Measurements from ENCODE around the gene GSK3B.

The GSK3B gene

DNA sequence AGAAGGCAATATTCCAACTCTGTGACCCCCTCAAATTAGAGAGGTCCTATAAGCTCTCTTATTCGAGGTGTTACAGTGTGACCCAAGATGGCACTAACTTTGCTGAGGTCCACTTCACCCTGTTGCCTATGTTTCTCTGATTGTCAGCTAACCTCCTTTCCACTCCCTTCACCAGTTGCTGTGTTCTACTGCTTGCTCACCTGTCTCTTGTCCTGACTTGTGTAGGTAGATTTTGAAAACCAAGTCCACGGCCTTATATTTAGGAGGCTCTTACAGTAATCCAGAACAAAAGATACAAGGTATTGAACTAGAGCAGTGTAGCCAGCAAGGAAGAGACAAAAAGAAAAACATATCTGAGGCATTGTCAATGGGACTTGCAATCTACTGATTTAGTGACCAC, 20.1 kb upstream of the GSK3B start:
- no peaks in the 10 kb centered on the region for H3K9me3 ChIP-seq (replicated peaks in 1 of 2; ENCODE audit: control insufficient read depth in 2 of 2, insufficient read depth in 1 of 2, low read depth in 1 of 2, low read length in 2 of 2)
- no peak overlapping the region for H2AFZ ChIP-seq (ENCODE audit: low read length)
- no peak overlapping the region for H3K4me3 ChIP-seq (ENCODE audit: low read length in 2 of 2)
- H3K4me1 ChIP-seq (ENCODE audit: control insufficient read depth in 2 of 2, insufficient read depth in 1 of 2, low read depth in 1 of 2, low read length in 2 of 2): no peaks in the 10 kb centered on the region
- no peaks in the 10 kb centered on the region for H3K27me3 ChIP-seq (ENCODE audit: control insufficient read depth in 3 of 3, insufficient read depth in 3 of 3, low read depth in 1 of 3, low read length in 3 of 3)
- no peak overlapping the region for H4K8ac ChIP-seq (ENCODE audit: low read depth, low read length)
- no peak for DNase-seq (ENCODE audit: low spot score)
- H3K23ac ChIP-seq (ENCODE audit: low read depth, low read length, poor library complexity): no peak overlapping the region
- no peak overlapping the region for H2AK5ac ChIP-seq (ENCODE audit: low read depth, low read length)
- no peak overlapping the region for H4K91ac ChIP-seq (ENCODE audit: low read depth, low read length, poor library complexity)
- H2BK12ac ChIP-seq (ENCODE audit: low read length): no peak overlapping the region
- no peak overlapping the region for H3K14ac ChIP-seq (ENCODE audit: low read length)
- H3K4ac ChIP-seq (ENCODE audit: low read length): no peak overlapping the region
- H3K27ac ChIP-seq (replicated peaks; ENCODE audit: low read length): no peak overlapping the region
- H3K9ac ChIP-seq (ENCODE audit: low read depth, low read length, poor library complexity): no peak overlapping the region
- no peak overlapping the region for H3K4me2 ChIP-seq (ENCODE audit: insufficient read depth, low read length, poor library complexity, severe bottlenecking)
- no peak overlapping the region for H2BK120ac ChIP-seq (ENCODE audit: low read depth, low read length)
- H2BK5ac ChIP-seq (ENCODE audit: low read length): no peak overlapping the region
- no peak overlapping the region for H3K18ac ChIP-seq (ENCODE audit: low read length)
- no peaks in the 10 kb centered on the region for H3K79me1 ChIP-seq (ENCODE audit: low read depth, low read length)
- WGBS, 2 donors (ENCODE audit: extremely low coverage in 2 of 2, insufficient read length in 2 of 2, insufficient replicate concordance in 1 of 2): no CpG with 5 or more reads among the region's 2 CpGs
- H3K36me3 ChIP-seq (replicated peaks in 1 of 2; ENCODE audit: control insufficient read depth in 2 of 2, insufficient read depth in 2 of 2, low read length in 2 of 2): no peaks in the 10 kb centered on the region
- no peak overlapping the region for H2BK15ac ChIP-seq (ENCODE audit: low read length)

DNA sequence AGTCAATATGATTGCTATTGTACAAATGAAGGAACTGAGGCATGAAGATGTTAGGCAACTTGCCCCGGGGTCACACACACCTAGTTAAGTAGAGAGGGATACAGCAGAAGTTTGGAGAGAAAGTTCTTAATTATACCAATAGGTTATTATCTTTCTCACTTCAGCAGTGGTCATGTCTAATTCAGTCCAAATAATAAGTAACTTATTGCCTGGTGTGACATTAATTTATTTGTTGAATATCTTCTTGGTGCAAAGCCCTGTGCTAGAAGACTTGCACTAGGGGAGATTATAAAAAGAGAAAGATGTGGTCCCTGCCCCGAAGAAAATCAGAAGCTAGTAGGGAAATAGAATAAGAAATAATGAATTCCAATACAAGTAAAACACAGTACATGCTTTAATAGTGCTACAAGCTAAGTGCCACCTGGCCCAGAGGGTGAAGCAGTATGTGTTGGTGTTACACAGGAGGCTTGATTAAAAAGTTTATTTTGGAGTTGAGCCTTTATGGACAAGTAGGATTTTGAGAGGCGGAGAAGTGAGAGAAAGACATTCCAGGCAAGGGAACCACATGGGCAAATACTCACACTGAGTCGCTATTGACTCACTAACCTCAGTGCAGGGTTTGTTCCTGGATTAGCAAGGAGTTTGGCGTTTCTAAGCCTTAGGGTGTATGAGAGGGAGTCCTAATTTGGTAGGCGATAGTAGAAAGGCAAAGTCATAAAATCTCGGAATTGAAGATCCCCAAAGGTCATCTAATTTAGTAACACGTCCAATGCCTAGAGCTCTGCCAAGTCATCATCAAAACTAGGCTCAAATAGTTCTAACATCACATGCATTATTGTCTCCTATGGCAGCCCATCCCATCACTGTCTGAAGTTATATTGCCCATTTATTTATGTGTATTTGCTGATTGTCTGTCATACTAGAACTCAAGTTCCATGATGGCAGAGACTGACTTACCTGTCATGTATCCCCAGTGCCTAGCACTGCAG, 19.2 kb upstream of the GSK3B start:
- no peak overlapping the region for H2AFZ ChIP-seq (ENCODE audit: low read length)
- no peak overlapping the region for H4K8ac ChIP-seq (ENCODE audit: low read depth, low read length)
- H2BK120ac ChIP-seq (ENCODE audit: low read depth, low read length): no peak overlapping the region
- H2BK5ac ChIP-seq (ENCODE audit: low read length): no peak overlapping the region
- no peak overlapping the region for H3K14ac ChIP-seq (ENCODE audit: low read length)
- WGBS, 2 donors (ENCODE audit: extremely low coverage in 2 of 2, insufficient read length in 2 of 2, insufficient replicate concordance in 1 of 2): no CpG with 5 or more reads among the region's 8 CpGs
- H3K4me3 ChIP-seq (ENCODE audit: low read length in 2 of 2): no peak overlapping the region
- H4K91ac ChIP-seq (ENCODE audit: low read depth, low read length, poor library complexity): no peak overlapping the region
- H3K4ac ChIP-seq (ENCODE audit: low read length): no peak overlapping the region
- H3K4me2 ChIP-seq (ENCODE audit: insufficient read depth, low read length, poor library complexity, severe bottlenecking): no peak overlapping the region
- no peaks in the 10 kb centered on the region for H3K36me3 ChIP-seq (replicated peaks in 1 of 2; ENCODE audit: control insufficient read depth in 2 of 2, insufficient read depth in 2 of 2, low read length in 2 of 2)
- no peak overlapping the region for H3K9ac ChIP-seq (ENCODE audit: low read depth, low read length, poor library complexity)
- H3K27ac ChIP-seq (replicated peaks; ENCODE audit: low read length): no peak overlapping the region
- H3K4me1 ChIP-seq (ENCODE audit: control insufficient read depth in 2 of 2, insufficient read depth in 1 of 2, low read depth in 1 of 2, low read length in 2 of 2): no peaks in the 10 kb centered on the region
- DNase-seq (ENCODE audit: low spot score): no peak
- H2AK5ac ChIP-seq (ENCODE audit: low read depth, low read length): no peak overlapping the region
- no peak overlapping the region for H3K18ac ChIP-seq (ENCODE audit: low read length)
- no peak overlapping the region for H2BK12ac ChIP-seq (ENCODE audit: low read length)
- H2BK15ac ChIP-seq (ENCODE audit: low read length): no peak overlapping the region
- no peaks in the 10 kb centered on the region for H3K27me3 ChIP-seq (ENCODE audit: control insufficient read depth in 3 of 3, insufficient read depth in 3 of 3, low read depth in 1 of 3, low read length in 3 of 3)
- no peak overlapping the region for H3K23ac ChIP-seq (ENCODE audit: low read depth, low read length, poor library complexity)
- no peaks in the 10 kb centered on the region for H3K79me1 ChIP-seq (ENCODE audit: low read depth, low read length)
- no peaks in the 10 kb centered on the region for H3K9me3 ChIP-seq (replicated peaks in 1 of 2; ENCODE audit: control insufficient read depth in 2 of 2, insufficient read depth in 1 of 2, low read depth in 1 of 2, low read length in 2 of 2)

DNA sequence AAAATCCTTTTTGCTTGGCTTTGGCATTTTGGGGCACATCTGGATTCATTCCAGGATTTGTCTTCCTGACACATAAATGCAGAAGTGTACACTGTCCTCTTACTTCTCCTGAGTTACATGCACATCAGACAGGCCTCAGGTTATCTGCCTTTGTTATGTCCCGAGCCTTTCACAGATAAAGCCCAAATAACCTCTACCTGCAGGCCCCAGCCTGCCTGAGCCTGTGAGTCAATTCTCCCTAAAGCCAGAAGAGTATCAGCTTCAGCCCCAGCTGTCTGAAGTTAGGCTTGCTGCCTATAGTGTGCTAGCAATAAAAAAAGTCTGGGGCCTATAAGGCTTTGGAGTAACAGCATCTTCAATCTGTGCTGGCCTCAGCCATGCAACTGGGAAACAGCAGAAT, 17.7 kb upstream of the GSK3B start:
- H3K27ac ChIP-seq (replicated peaks; ENCODE audit: low read length): no peak overlapping the region
- H2AFZ ChIP-seq (ENCODE audit: low read length): no peak overlapping the region
- H4K8ac ChIP-seq (ENCODE audit: low read depth, low read length): no peak overlapping the region
- H2BK5ac ChIP-seq (ENCODE audit: low read length): no peak overlapping the region
- H3K27me3 ChIP-seq (ENCODE audit: control insufficient read depth in 3 of 3, insufficient read depth in 3 of 3, low read depth in 1 of 3, low read length in 3 of 3): no peaks in the 10 kb centered on the region
- H3K23ac ChIP-seq (ENCODE audit: low read depth, low read length, poor library complexity): no peak overlapping the region
- H3K4ac ChIP-seq (ENCODE audit: low read length): no peak overlapping the region
- DNase-seq (ENCODE audit: low spot score): no peak
- H3K9ac ChIP-seq (ENCODE audit: low read depth, low read length, poor library complexity): no peak overlapping the region
- H2BK15ac ChIP-seq (ENCODE audit: low read length): no peak overlapping the region
- H3K36me3 ChIP-seq (replicated peaks in 1 of 2; ENCODE audit: control insufficient read depth in 2 of 2, insufficient read depth in 2 of 2, low read length in 2 of 2): no peaks in the 10 kb centered on the region
- H2BK120ac ChIP-seq (ENCODE audit: low read depth, low read length): no peak overlapping the region
- no peaks in the 10 kb centered on the region for H3K4me1 ChIP-seq (ENCODE audit: control insufficient read depth in 2 of 2, insufficient read depth in 1 of 2, low read depth in 1 of 2, low read length in 2 of 2)
- H4K91ac ChIP-seq (ENCODE audit: low read depth, low read length, poor library complexity): no peak overlapping the region
- no peaks in the 10 kb centered on the region for H3K79me1 ChIP-seq (ENCODE audit: low read depth, low read length)
- no CpG with 5 or more reads among the region's 1 CpG for WGBS, 2 donors (ENCODE audit: extremely low coverage in 2 of 2, insufficient read length in 2 of 2, insufficient replicate concordance in 1 of 2)
- no peak overlapping the region for H3K4me2 ChIP-seq (ENCODE audit: insufficient read depth, low read length, poor library complexity, severe bottlenecking)
- H3K9me3 ChIP-seq (replicated peaks in 1 of 2; ENCODE audit: control insufficient read depth in 2 of 2, insufficient read depth in 1 of 2, low read depth in 1 of 2, low read length in 2 of 2): no peaks in the 10 kb centered on the region
- no peak overlapping the region for H3K4me3 ChIP-seq (ENCODE audit: low read length in 2 of 2)
- no peak overlapping the region for H2BK12ac ChIP-seq (ENCODE audit: low read length)
- no peak overlapping the region for H3K14ac ChIP-seq (ENCODE audit: low read length)
- H3K18ac ChIP-seq (ENCODE audit: low read length): no peak overlapping the region
- no peak overlapping the region for H2AK5ac ChIP-seq (ENCODE audit: low read depth, low read length)

DNA sequence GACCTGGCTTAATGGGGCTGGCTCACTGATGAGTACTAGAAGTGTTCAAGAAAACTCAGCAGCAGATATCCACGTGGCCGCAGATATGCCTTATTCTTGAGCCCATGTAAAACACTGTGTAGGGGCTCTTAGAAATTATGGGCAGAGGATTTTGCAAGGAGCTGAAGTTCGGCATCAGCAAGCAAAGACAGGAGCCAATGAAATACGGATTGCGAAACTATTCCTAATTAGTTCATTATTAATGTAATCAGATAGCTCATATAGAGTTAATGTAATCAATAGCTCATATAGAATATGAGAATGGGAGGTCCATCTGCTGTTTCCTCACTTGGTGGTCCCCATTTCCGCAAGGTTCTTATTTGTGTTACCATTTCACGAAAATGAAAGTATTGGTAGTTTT, 9.0 kb upstream of the GSK3B start:
- no peak overlapping the region for H2BK5ac ChIP-seq (ENCODE audit: low read length)
- H3K79me1 ChIP-seq (ENCODE audit: low read depth, low read length): peaks cover 4% of the 10 kb centered on the region
- H3K4me3 ChIP-seq (ENCODE audit: low read length in 2 of 2): no peak overlapping the region
- peaks cover 0 to 46% of the 10 kb centered on the region in 2 donors for H3K36me3 ChIP-seq (replicated peaks in 1 of 2; ENCODE audit: control insufficient read depth in 2 of 2, insufficient read depth in 2 of 2, low read length in 2 of 2)
- no peak overlapping the region for H2BK12ac ChIP-seq (ENCODE audit: low read length)
- no peaks in the 10 kb centered on the region for H3K9me3 ChIP-seq (replicated peaks in 1 of 2; ENCODE audit: control insufficient read depth in 2 of 2, insufficient read depth in 1 of 2, low read depth in 1 of 2, low read length in 2 of 2)
- H3K27ac ChIP-seq (replicated peaks; ENCODE audit: low read length): no peak overlapping the region
- no peaks in the 10 kb centered on the region for H3K4me1 ChIP-seq (ENCODE audit: control insufficient read depth in 2 of 2, insufficient read depth in 1 of 2, low read depth in 1 of 2, low read length in 2 of 2)
- no peak overlapping the region for H4K8ac ChIP-seq (ENCODE audit: low read depth, low read length)
- no peak overlapping the region for H2AK5ac ChIP-seq (ENCODE audit: low read depth, low read length)
- no peak overlapping the region for H3K4ac ChIP-seq (ENCODE audit: low read length)
- H3K23ac ChIP-seq (ENCODE audit: low read depth, low read length, poor library complexity): no peak overlapping the region
- H4K91ac ChIP-seq (ENCODE audit: low read depth, low read length, poor library complexity): no peak overlapping the region
- WGBS, 2 donors (ENCODE audit: extremely low coverage in 2 of 2, insufficient read length in 2 of 2, insufficient replicate concordance in 1 of 2): no CpG with 5 or more reads among the region's 7 CpGs
- H3K14ac ChIP-seq (ENCODE audit: low read length): no peak overlapping the region
- no peak overlapping the region for H3K18ac ChIP-seq (ENCODE audit: low read length)
- no peak overlapping the region for H2BK120ac ChIP-seq (ENCODE audit: low read depth, low read length)
- no peak overlapping the region for H2AFZ ChIP-seq (ENCODE audit: low read length)
- no peak overlapping the region for H2BK15ac ChIP-seq (ENCODE audit: low read length)
- DNase-seq (ENCODE audit: low spot score): no peak
- H3K4me2 ChIP-seq (ENCODE audit: insufficient read depth, low read length, poor library complexity, severe bottlenecking): no peak overlapping the region
- H3K27me3 ChIP-seq (ENCODE audit: control insufficient read depth in 3 of 3, insufficient read depth in 3 of 3, low read depth in 1 of 3, low read length in 3 of 3): no peaks in the 10 kb centered on the region
- H3K9ac ChIP-seq (ENCODE audit: low read depth, low read length, poor library complexity): no peak overlapping the region
